HEK293 (cell line): ENCODE results near the gene NFATC3.
A peak's percentile ranks its signal among the peaks of the same experiment; 100 is the strongest.

ENCODE experiments used
- BCL11B ChIP-seq: fragments of 450-650 bp; formaldehyde crosslinking; IDR thresholded peaks from 2 replicates; pipeline ENCODE4 v1.5.1; 2016; ENCODE audit warnings: low read depth, missing biosample characterization, missing genetic modification characterization
- CTCF ChIP-seq: fragments of 450-650 bp; formaldehyde crosslinking; IDR thresholded peaks from 2 replicates; pipeline ENCODE4 v1.5.1; 2016; ENCODE audit warnings: missing biosample characterization, missing genetic modification characterization
- GLIS1 ChIP-seq: fragments of 450-650 bp; formaldehyde crosslinking; IDR thresholded peaks from 2 replicates; pipeline ENCODE4 v1.5.1; 2016; ENCODE audit warnings: missing biosample characterization, missing genetic modification characterization
- IKZF3 ChIP-seq: fragments of 450-650 bp; IDR thresholded peaks from 2 replicates; pipeline ENCODE4 v1.5.0; 2018; ENCODE audit warnings: missing biosample characterization, mild to moderate bottlenecking, missing genetic modification characterization, moderate library complexity
- KLF10 ChIP-seq: fragments of 450-650 bp; IDR thresholded peaks from 2 replicates; pipeline ENCODE4 v1.5.1; 2018; ENCODE audit warnings: missing biosample characterization, mild to moderate bottlenecking, missing genetic modification characterization
- KLF16 ChIP-seq: fragments of 450-650 bp; formaldehyde crosslinking; IDR thresholded peaks from 2 replicates; pipeline ENCODE4 v1.5.1; 2017; ENCODE audit warnings: missing biosample characterization, missing genetic modification characterization
- KLF17 ChIP-seq: fragments of 450-650 bp; formaldehyde crosslinking; IDR thresholded peaks from 2 replicates; pipeline ENCODE4 v1.5.1; 2016; ENCODE audit warnings: missing biosample characterization, missing genetic modification characterization
- KLF9 ChIP-seq: fragments of 450-650 bp; formaldehyde crosslinking; IDR thresholded peaks from 2 replicates; pipeline ENCODE4 v1.5.1; 2016; ENCODE audit warnings: missing biosample characterization, missing genetic modification characterization, low read depth
- PATZ1 ChIP-seq: fragments of 450-650 bp; formaldehyde crosslinking; IDR thresholded peaks from 2 replicates; pipeline ENCODE4 v1.5.1; 2016; ENCODE audit warnings: missing biosample characterization, missing genetic modification characterization
- PRDM1 ChIP-seq: fragments of 450-650 bp; formaldehyde crosslinking; IDR thresholded peaks from 2 replicates; pipeline ENCODE4; 2016; ENCODE audit warnings: missing biosample characterization, missing genetic modification characterization
- PRDM10 ChIP-seq: fragments of 450-650 bp; formaldehyde crosslinking; IDR thresholded peaks from 2 replicates; pipeline ENCODE4 v1.5.1; 2016; ENCODE audit warnings: missing biosample characterization, missing genetic modification characterization
- SCRT1 ChIP-seq: fragments of 450-650 bp; formaldehyde crosslinking; IDR thresholded peaks from 2 replicates; pipeline ENCODE4 v1.5.1; 2016; ENCODE audit warnings: missing biosample characterization, missing genetic modification characterization, borderline replicate concordance
- SP3 ChIP-seq: fragments of 450-650 bp; formaldehyde crosslinking; IDR thresholded peaks from 2 replicates; pipeline ENCODE4 v1.5.1; 2016; ENCODE audit warnings: missing biosample characterization, missing genetic modification characterization
- SP7 ChIP-seq: fragments of 450-650 bp; formaldehyde crosslinking; IDR thresholded peaks from 2 replicates; pipeline ENCODE4 v1.5.1; 2016; ENCODE audit warnings: missing biosample characterization, missing genetic modification characterization
- TCF7L2 ChIP-seq: IDR thresholded peaks from 2 replicates; pipeline ENCODE4 v1.6.1; 2011; ENCODE audit warnings: low read depth, mild to moderate bottlenecking, inconsistent platforms, low read length, moderate library complexity, borderline replicate concordance
- ZBTB17 ChIP-seq: fragments of 450-650 bp; formaldehyde crosslinking; IDR thresholded peaks from 2 replicates; pipeline ENCODE4 v1.5.1; 2016; ENCODE audit warnings: missing biosample characterization, missing genetic modification characterization
- ZBTB26 ChIP-seq: fragments of 450-650 bp; formaldehyde crosslinking; optimal IDR thresholded peaks from 2 replicates; pipeline ENCODE3; 2016; ENCODE audit warnings: missing biosample characterization, mild to moderate bottlenecking, missing genetic modification characterization
- ZBTB8A ChIP-seq: fragments of 450-650 bp; formaldehyde crosslinking; IDR thresholded peaks from 2 replicates; pipeline ENCODE4 v1.5.1; 2016; ENCODE audit warnings: missing biosample characterization, missing genetic modification characterization
- ZFHX2 ChIP-seq: fragments of 450-650 bp; formaldehyde crosslinking; conservative IDR thresholded peaks from 2 replicates; pipeline ENCODE4 v1.5.1; 2016; ENCODE audit warnings: missing biosample characterization, missing genetic modification characterization
- ZNF133 ChIP-seq: fragments of 450-650 bp; formaldehyde crosslinking; IDR thresholded peaks from 2 replicates; pipeline ENCODE4 v1.5.1; 2016; ENCODE audit warnings: missing biosample characterization, missing genetic modification characterization
- ZNF292 ChIP-seq: fragments of 450-650 bp; formaldehyde crosslinking; IDR thresholded peaks from 2 replicates; pipeline ENCODE4 v1.5.1; 2016; ENCODE audit warnings: low read depth, missing biosample characterization, missing genetic modification characterization, borderline replicate concordance
- ZNF510 ChIP-seq: fragments of 450-650 bp; formaldehyde crosslinking; IDR thresholded peaks from 2 replicates; pipeline ENCODE4 v1.5.1; 2018; ENCODE audit warnings: mild to moderate bottlenecking, missing genetic modification characterization, missing biosample characterization; ENCODE audit not compliant: insufficient replicate concordance
- ZNF544 ChIP-seq: fragments of 450-650 bp; formaldehyde crosslinking; IDR thresholded peaks from 2 replicates; pipeline ENCODE4 v1.5.0; 2017; ENCODE audit warnings: missing biosample characterization, missing genetic modification characterization
- ZNF629 ChIP-seq: fragments of 450-650 bp; formaldehyde crosslinking; IDR thresholded peaks from 2 replicates; pipeline ENCODE4 v1.5.1; 2017; ENCODE audit warnings: missing biosample characterization, missing genetic modification characterization
- ZNF692 ChIP-seq: fragments of 450-650 bp; formaldehyde crosslinking; IDR thresholded peaks from 2 replicates; pipeline ENCODE4 v1.5.1; 2016; ENCODE audit warnings: missing biosample characterization, missing genetic modification characterization
- ZNF785 ChIP-seq: fragments of 450-650 bp; formaldehyde crosslinking; IDR thresholded peaks from 2 replicates; pipeline ENCODE4 v1.5.1; 2016; ENCODE audit warnings: missing biosample characterization, missing genetic modification characterization

Gene NFATC3

GRCh38 chr16:68237243-68238028 is 152.3 kb downstream of the NFATC3 start (continued):
- TF ChIP-seq ZNF692: peak; percentile 60
- no peak for TF ChIP-seq ZNF785 (tag by site-specific recombination)
- TF ChIP-seq ZBTB26 (tag by site-specific recombination): peak; percentile 86
- TF ChIP-seq ZBTB17: peak; percentile 38
- peak; percentile 14; the same call in 1 of the 2 replicates for TF ChIP-seq CTCF
- TF ChIP-seq ZNF544: no peak
- TF ChIP-seq ZNF629 (tag by site-specific recombination): peak; percentile 80
- TF ChIP-seq SP3 (tag by site-specific recombination): peak; percentile 94
- TF ChIP-seq SP7 (tag by site-specific recombination): peak; percentile 89
- peak; percentile 69 for TF ChIP-seq IKZF3
- peak; percentile 85; the same call in 1 of the 2 replicates for TF ChIP-seq PATZ1
- no peak for TF ChIP-seq TCF7L2
- TF ChIP-seq BCL11B: peak; percentile 73; the same call in 1 of the 2 replicates
- no peak for TF ChIP-seq ZNF133 (tag by site-specific recombination)
- peak; percentile 66 for TF ChIP-seq ZBTB8A (tag by site-specific recombination)
- TF ChIP-seq KLF16 (tag by site-specific recombination): peak; percentile 93
- TF ChIP-seq PRDM10 (tag by site-specific recombination): peak; percentile 63
- TF ChIP-seq PRDM1 (tag by site-specific recombination): peak; percentile 74
- 0 out of 2 replicates have a peak, but pooled peaks have one; percentile 7 for TF ChIP-seq GLIS1 (tag by site-specific recombination)
- TF ChIP-seq KLF17 (tag by site-specific recombination): peak; percentile 85
- TF ChIP-seq ZFHX2 (tag by site-specific recombination): peak; percentile 82
- peak; percentile 90 for TF ChIP-seq KLF9 (tag by site-specific recombination)
- peak; percentile 100 for TF ChIP-seq KLF10 (tag by site-specific recombination)
- no peak for TF ChIP-seq ZNF292 (tag by site-specific recombination)
- TF ChIP-seq ZNF510: no peak
- peak; percentile 91 for TF ChIP-seq SCRT1 (tag by site-specific recombination)
